GM12878 (cell line): Measurements from ENCODE around the gene PLEKHA1. TPM values are rescaled to one million over a fixed set of nuclear protein-coding genes. Genes with fewer than 3 reads are reported as not detected.

Experiments used
- ATAC-seq: fragments of 200-7000 bp; cut with Tn5 transposase; 3 replicates; pipeline ENCODE4 v1.9.1; 2020; ENCODE audit warnings: mild to moderate bottlenecking, moderate library complexity
- BruUV-seq: library from RNA; stranded (reverse); fragments of 400-500 nt; replicated peaks from 2 replicates; lab custom pipeline; 2021; lab: Mats Ljungman, UMichigan
- CTCF ChIA-PET: fragments of 300-600 bp; sonication (Branson Sonifier 250); formaldehyde crosslinking; extraction: SDS; loops from one replicate; lab custom pipeline; 2021; ENCODE audit warnings: inconsistent platforms; lab: Yijun Ruan, JAX
- POLR2A ChIA-PET: fragments of 350-600 bp; formaldehyde crosslinking; extraction: SDS; loops from one replicate; lab custom pipeline; 2021; ENCODE audit warnings: inconsistent platforms; lab: Charles Lee
- RAD21 ChIA-PET: fragments of 300-600 bp; sonication (Branson Sonifier 250); formaldehyde crosslinking; loops from one replicate; lab custom pipeline; 2023; ENCODE audit warnings: antibody characterized with exemption; ENCODE audit not compliant: unreplicated experiment; lab: Charles Lee
- SMC1A ChIA-PET: fragments of 300-600 bp; sonication (Branson Sonifier 250); formaldehyde crosslinking; loops from one replicate; lab custom pipeline; 2023; ENCODE audit not compliant: unreplicated experiment, uncharacterized antibody; lab: Charles Lee
- DNase-seq: peaks from one replicate; pipeline ENCODE4 v3.0.0-alpha.2; 2011; ENCODE audit warnings: low read depth, low spot score
- FAIRE-seq: peaks from 3 replicates; lab custom pipeline; 2011; peaks lifted over from hg19 to GRCh38; lab: Jason Lieb, UNC
- H2AFZ ChIP-seq: 2 replicates; pipeline ENCODE4 v1.6.0; 2011; ENCODE audit warnings: low read depth, low read length, control low read depth; ENCODE audit not compliant: control insufficient read depth
- H3K27ac ChIP-seq: 2 replicates; pipeline ENCODE4 v1.5.1; 2011; ENCODE audit warnings: control low read depth; ENCODE audit not compliant: control insufficient read depth, insufficient read depth
- H3K27me3 ChIP-seq, 2 experiments: replicated peaks in 1 of 2; 2 replicates each; pipeline versions ENCODE4 v1.6.0 to v1.6.1; 2011; ENCODE audit warnings: low read length in 1 of 2; ENCODE audit not compliant: control insufficient read depth in 2 of 2, insufficient read depth in 2 of 2
- H3K36me3 ChIP-seq, 2 experiments: 2 replicates each; pipeline ENCODE4 v1.5.1; 2011; ENCODE audit warnings: low read length in 1 of 2; ENCODE audit not compliant: control insufficient read depth in 2 of 2, insufficient read depth in 2 of 2
- H3K4me1 ChIP-seq: 2 replicates; pipeline ENCODE4 v1.6.1; 2011; ENCODE audit warnings: mild to moderate bottlenecking, low read length, moderate library complexity, mixed read lengths; ENCODE audit not compliant: control insufficient read depth, insufficient read depth
- H3K4me2 ChIP-seq: 2 replicates; pipeline ENCODE4 v1.6.0; 2011; ENCODE audit warnings: control low read depth; ENCODE audit not compliant: control insufficient read depth, insufficient read depth
- H3K4me3 ChIP-seq: fragments of 200-600 bp; sonication (generic); 2 replicates; pipeline ENCODE4 v1.5.1; 2016
- H3K79me2 ChIP-seq: 2 replicates; pipeline ENCODE4 v1.6.0; 2011; ENCODE audit warnings: low read length; ENCODE audit not compliant: control insufficient read depth, insufficient read depth
- H3K9ac ChIP-seq: 2 replicates; pipeline ENCODE4 v1.8.0; 2011; ENCODE audit warnings: low read length, control low read depth, mixed read lengths; ENCODE audit not compliant: control insufficient read depth, insufficient read depth
- H3K9me3 ChIP-seq: replicated peaks from 3 replicates; pipeline ENCODE4 v1.5.1; 2011; ENCODE audit warnings: mild to moderate bottlenecking, low read length; ENCODE audit not compliant: control insufficient read depth, insufficient read depth
- H4K20me1 ChIP-seq: 2 replicates; pipeline ENCODE4 v1.6.0; 2011; ENCODE audit not compliant: control insufficient read depth, insufficient read depth
- BACH1 ChIP-seq: fragments of 450-650 bp; IDR thresholded peaks from 2 replicates; pipeline ENCODE4 v1.6.1; 2017; ENCODE audit warnings: mild to moderate bottlenecking, borderline replicate concordance
- CBX5 ChIP-seq: sonication (generic); IDR thresholded peaks from 2 replicates; pipeline ENCODE4 v1.6.1; 2016; ENCODE audit warnings: low read depth, moderate library complexity, mild to moderate bottlenecking, inconsistent platforms
- CTCF ChIP-seq, 3 experiments: IDR thresholded peaks in 2 of 3; conservative IDR thresholded peaks in 1 of 3; 2 replicates each; pipeline ENCODE4 v1.5.1; 2011; ENCODE audit warnings: low read depth in 3 of 3, low read length in 3 of 3, mild to moderate bottlenecking in 3 of 3, control low read depth in 2 of 3, moderate library complexity in 2 of 3, inconsistent platforms in 1 of 3, mixed read lengths in 1 of 3; ENCODE audit not compliant: control insufficient read depth in 2 of 3, insufficient read depth in 1 of 3; ENCODE audit errors: extremely low read depth in 1 of 3
- ETV6 ChIP-seq, 2 experiments: fragments of 450-650 bp in 1 of 2; IDR thresholded peaks in 1 of 2; conservative IDR thresholded peaks in 1 of 2; 2 replicates each; pipeline ENCODE4 v1.6.1; 2014; ENCODE audit warnings: antibody characterized with exemption in 1 of 2, borderline replicate concordance in 1 of 2, low read depth in 1 of 2, mild to moderate bottlenecking in 1 of 2, moderate library complexity in 1 of 2
- FOXK2 ChIP-seq: fragments of 450-650 bp; IDR thresholded peaks from 2 replicates; pipeline ENCODE4 v1.6.1; 2017; ENCODE audit warnings: mild to moderate bottlenecking, moderate library complexity
- GATAD2B ChIP-seq: fragments of 450-650 bp; conservative IDR thresholded peaks from 2 replicates; pipeline ENCODE4 v1.6.1; 2017; ENCODE audit warnings: low read depth, mild to moderate bottlenecking, moderate library complexity
- MYC ChIP-seq: IDR thresholded peaks from 2 replicates; pipeline ENCODE4 v1.6.1; 2011; ENCODE audit warnings: mild to moderate bottlenecking, low read length, moderate library complexity, inconsistent platforms; ENCODE audit not compliant: insufficient read depth, insufficient replicate concordance, insufficient read length, severe bottlenecking
- NFXL1 ChIP-seq: fragments of 450-650 bp; IDR thresholded peaks from 2 replicates; pipeline ENCODE4 v1.6.1; 2017; ENCODE audit warnings: antibody characterized with exemption, mild to moderate bottlenecking, borderline replicate concordance
- NKRF ChIP-seq: fragments of 450-650 bp; conservative IDR thresholded peaks from 2 replicates; pipeline ENCODE4 v1.6.1; 2017; ENCODE audit warnings: mild to moderate bottlenecking, moderate library complexity
- NR2C1 ChIP-seq: fragments of 450-650 bp; IDR thresholded peaks from 2 replicates; pipeline ENCODE4 v1.6.1; 2017; ENCODE audit warnings: antibody characterized with exemption, mild to moderate bottlenecking, moderate library complexity
- SMAD1 ChIP-seq: fragments of 450-650 bp; IDR thresholded peaks from 2 replicates; pipeline ENCODE4 v1.6.1; 2018; ENCODE audit warnings: mild to moderate bottlenecking, low read depth; ENCODE audit not compliant: partially characterized antibody
- SREBF2 ChIP-seq: IDR thresholded peaks from 2 replicates; pipeline ENCODE4 v1.6.1; 2012; ENCODE audit warnings: mild to moderate bottlenecking, low read length
- SUPT20H ChIP-seq: IDR thresholded peaks from 2 replicates; pipeline ENCODE4 v1.6.1; 2011; ENCODE audit warnings: low read depth, mild to moderate bottlenecking, low read length, moderate library complexity, borderline replicate concordance; ENCODE audit not compliant: control insufficient read depth
- ZNF217 ChIP-seq: fragments of 450-650 bp; IDR thresholded peaks from 2 replicates; pipeline ENCODE4 v1.6.1; 2017; ENCODE audit warnings: antibody characterized with exemption, mild to moderate bottlenecking
- WGBS: methylation state at CpG from one replicate; pipeline ENCODE4 v1.1.6; 2016; ENCODE audit warnings: low lambda C conversion rate; ENCODE audit not compliant: insufficient replicate concordance, insufficient coverage; ENCODE audit errors: missing lambda C conversion rate; 5-methylcytosine and 5-hydroxymethylcytosine counted together
- in situ Hi-C: fragments of 300-500 bp; cut with MboI; formaldehyde crosslinking; loops from 9 replicates; pipeline ENCODE4 v1.14.3; 2018; ENCODE audit warnings: mixed read lengths
- intact Hi-C: fragments of 100-400 bp; cut with micrococcal nuclease; formaldehyde crosslinking; loops from one replicate; pipeline ENCODE4 v1.14.2; 2022; ENCODE audit not compliant: unreplicated experiment
- polyA plus RNA-seq, 11 experiments: library from polyadenylated mRNA; depleted of rRNA in 4 of 11; unstranded in 6 of 11; stranded (reverse) in 5 of 11; fragments of >200 nt; fragmentation: Nextera tagmentation in 4 of 11; fragmentation: Illumina TruSeq in 1 of 11; extraction: Ambion mirVana in 4 of 11; extraction: Trizol in 1 of 11; gene quantifications; 1 replicate in 1 of 11; 2 replicates in 10 of 11; pipeline versions ENCODE4 v1.2.1 to v1.2.3, GENCODE V29; 2011 to 2016; ENCODE audit warnings: inconsistent platforms in 2 of 11, missing spikeins in 2 of 11, low read depth in 1 of 11
- total RNA-seq, 4 experiments: library from RNA; depleted of rRNA in 3 of 4; stranded (reverse); fragments of >200 nt in 3 of 4; fragmentation: Illumina TruSeq in 1 of 4; extraction: Trizol in 1 of 4; gene quantifications; 2 replicates each; pipeline versions ENCODE4 v1.2.1 to v1.2.3, GENCODE V29; 2013 to 2021
- TF ChIP-seq, protein P1 (sequence below): fragments of 450-650 bp; IDR thresholded peaks from 2 replicates; pipeline ENCODE4 v1.6.1; 2017; ENCODE audit warnings: borderline replicate concordance

PLEKHA1 gene
- total and polyA plus RNA-seq, 10 of the 15 experiments (the other 5 are each of a cell fraction or from before 2014, with no cell fraction given), result 0.15 to 6.0 (median 0.32) TPM

GRCh38 chr10:122404576-122404975 lies 30.1 kb downstream of the PLEKHA1 start:
- RAD21 ChIA-PET, result no interaction called here
- no peak for TF ChIP-seq NFXL1
- TF ChIP-seq CTCF (IDR thresholded peaks at IDR 0.05 in 2 of 3, conservative IDR thresholded peaks at IDR 0.05 in 1 of 3; ENCODE audit: control insufficient read depth in 2 of 3, extremely low read depth in 1 of 3, insufficient read depth in 1 of 3, low read depth in 3 of 3, low read length in 3 of 3), result no peak
- no peak for TF ChIP-seq FOXK2
- no peak for TF ChIP-seq SMAD1
- TF ChIP-seq SUPT20H, result no peak
- no peak for TF ChIP-seq BACH1
- TF ChIP-seq ETV6 (conservative IDR thresholded peaks at IDR 0.05 in 1 of 2, IDR thresholded peaks at IDR 0.05 in 1 of 2; ENCODE audit: borderline replicate concordance in 1 of 2, low read depth in 1 of 2), result no peak
- TF ChIP-seq MYC, result no peak
- TF ChIP-seq CBX5, result no peak
- TF ChIP-seq NKRF, result no peak
- TF ChIP-seq NR2C1, result no peak
- TF ChIP-seq GATAD2B, result no peak
- no peak for TF ChIP-seq SREBF2
- TF ChIP-seq, protein P1, sequence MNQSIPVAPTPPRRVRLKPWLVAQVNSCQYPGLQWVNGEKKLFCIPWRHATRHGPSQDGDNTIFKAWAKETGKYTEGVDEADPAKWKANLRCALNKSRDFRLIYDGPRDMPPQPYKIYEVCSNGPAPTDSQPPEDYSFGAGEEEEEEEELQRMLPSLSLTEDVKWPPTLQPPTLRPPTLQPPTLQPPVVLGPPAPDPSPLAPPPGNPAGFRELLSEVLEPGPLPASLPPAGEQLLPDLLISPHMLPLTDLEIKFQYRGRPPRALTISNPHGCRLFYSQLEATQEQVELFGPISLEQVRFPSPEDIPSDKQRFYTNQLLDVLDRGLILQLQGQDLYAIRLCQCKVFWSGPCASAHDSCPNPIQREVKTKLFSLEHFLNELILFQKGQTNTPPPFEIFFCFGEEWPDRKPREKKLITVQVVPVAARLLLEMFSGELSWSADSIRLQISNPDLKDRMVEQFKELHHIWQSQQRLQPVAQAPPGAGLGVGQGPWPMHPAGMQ, result no peak
- TF ChIP-seq ZNF217, result no peak
- TF ChIP-seq, all 136 proteins: peak for 0
- Histone ChIP-seq H3K27me3 (no peaks in the 10 kb centered on the region), H3K4me2 (no peak overlapping the region), H3K4me3 (no peak overlapping the region), H3K9ac (no peak overlapping the region), H3K4me1 (no peaks in the 10 kb centered on the region), H3K36me3 (no peaks in the 10 kb centered on the region), H2AFZ (no peak overlapping the region), H3K27ac (no peak overlapping the region), H3K9me3 (no peaks in the 10 kb centered on the region), H4K20me1 (no peaks in the 10 kb centered on the region), H3K79me2 (no peaks in the 10 kb centered on the region)
- FAIRE-seq (no peak), DNase-seq (no peak), ATAC-seq (no peak)
- SMC1A ChIA-PET, result interaction anchor here (0.8 kb wide), 1 partner anchor 13 kb away, joined by 3 read pairs; no protein-coding TSS in a partner anchor
- intact Hi-C loops (no loop called here), in situ Hi-C loops (no loop called here)
- CTCF ChIA-PET, result interaction anchor here (1.0 kb wide), 1 partner anchor 15 kb away, joined by 3 read pairs; no protein-coding TSS in a partner anchor
- POLR2A ChIA-PET, result no interaction called here
- no TSS peak for BruUV-seq
- 46% methylated on average over 2 of the region's 2 CpGs for WGBS
